Left cardiac atrium (tissue), 4 donors: Measurements from ENCODE around the gene ILF3. TPM values are rescaled to one million over a fixed set of nuclear protein-coding genes. Genes with fewer than 3 reads are reported as not detected.
"Not testable (repeated sequence)": the region's sequence is repeated elsewhere in the genome, so short reads cannot be mapped to it uniquely, and the experiment has no call there.

ENCODE experiments used
- ATAC-seq, 2 donors: fragments of 200-7000 bp; cut with Tn5 transposase; one replicate each; pipeline ENCODE4 v1.9.1; 2020; ENCODE audit warnings: mild to moderate bottlenecking in 2 of 2, moderate library complexity in 2 of 2
- DNase-seq: peaks from one replicate; pipeline ENCODE4 v3.0.0-alpha.2; 2020
- intact Hi-C, 2 donors: fragments of 100-400 bp; cut with DNase I; formaldehyde crosslinking; loops; one replicate each; pipeline versions ENCODE4 v1.14.1 to v1.15.1; 2022 to 2023
- total RNA-seq, 2 donors: library from RNA; stranded (reverse); fragmentation: NEBNext Ultra II Directional; extraction: Animal tissue kit (Norgen Biotek cat#: 25700); gene quantifications; one replicate each; pipeline ENCODE4 v1.2.1, GENCODE V29; 2021
- donor health status: DM: no; HTN: yes; CAD: no.
- donor health status: DM: no; HTN: yes; CAD: no; lungs with severe emphysema.
- donor health status: DM: yes; HTN: yes; CAD: no.
- donor health status: Dilated cardiomyopathy.

The ILF3 gene
- total RNA-seq, 2 donors from 2014 or later, result 108 to 144 TPM

GRCh38 chr19:10640361-10640760 is 13.8 kb upstream of the ILF3 start:
- intact Hi-C loops, result no loop called here
- no peak for ATAC-seq

GRCh38 chr19:10641248-10641647 is 12.9 kb upstream of the ILF3 start:
- no peak for DNase-seq
- intact Hi-C loops, result no loop called here
- no peak for ATAC-seq

More at GRCh38 chr19:10640361-10640760, 13.8 kb upstream of the ILF3 start:
- DNase-seq, result no peak

- ATAC-seq, result no peak
- DNase-seq, result no peak
- intact Hi-C loops, result loop anchor here in 1 of 2 donors (2.0 kb wide), 1 partner anchor 60 kb away; no protein-coding TSS in a partner anchor
These were observed 11.5 kb upstream of the ILF3 start for GRCh38 chr19:10642473-10643171.

GRCh38 chr19:10643172-10643967 is 10.8 kb upstream of the ILF3 start:
- intact Hi-C loops, result loop anchor here in 1 of 2 donors (2.0 kb wide), 1 partner anchor 61 kb away; no protein-coding TSS in a partner anchor
- ATAC-seq (no peak), DNase-seq (no peak)

GRCh38 chr19:10643968-10644259 is 10.2 kb upstream of the ILF3 start:
- DNase-seq, result no peak
- ATAC-seq, result peak; percentile 29 to 31
- intact Hi-C loops, result loop anchor here (1.0 to 2.0 kb wide), 2 partner anchors 61 to 63 kb away; no protein-coding TSS in a partner anchor

- DNase-seq (peak; percentile 87), ATAC-seq (peak; percentile 85 to 88)
- intact Hi-C loops, result loop anchor here in 1 of 2 donors (1.0 kb wide), 1 partner anchor 63 kb away; no protein-coding TSS in a partner anchor
These were observed 9.7 kb upstream of the ILF3 start for GRCh38 chr19:10644260-10645007.

- ATAC-seq, result peak; percentile 50 to 53
- intact Hi-C loops, result no loop called here
- DNase-seq, result peak; percentile 31
These were observed 7.5 kb upstream of the ILF3 start for GRCh38 chr19:10646456-10647159.

GRCh38 chr19:10648360-10648759 is 5.8 kb upstream of the ILF3 start:
- no peak for DNase-seq
- intact Hi-C loops, result no loop called here
- no peak for ATAC-seq

- ATAC-seq, result no peak
- no peak for DNase-seq
- intact Hi-C loops, result no loop called here
These were observed 2.3 kb upstream of the ILF3 start for GRCh38 chr19:10651851-10652250.

GRCh38 chr19:10653482-10653731 is 739 bp upstream of the ILF3 start:
- DNase-seq, result no peak
- intact Hi-C loops, result no loop called here
- no peak for ATAC-seq

GRCh38 chr19:10654610-10655456 is 687 bp downstream of the ILF3 start:
- DNase-seq (peak; percentile 58), ATAC-seq (peak; percentile 39 to 41)
- intact Hi-C loops, result loop anchor here in 1 of 2 donors (5.0 kb wide), 1 partner anchor 42 kb away; no protein-coding TSS in a partner anchor

GRCh38 chr19:10655457-10656312 is 1.5 kb downstream of the ILF3 start:
- ATAC-seq, result no peak
- intact Hi-C loops, result loop anchor here in 1 of 2 donors (5.0 kb wide), 1 partner anchor 42 kb away; no protein-coding TSS in a partner anchor
- no peak for DNase-seq

- ATAC-seq (no peak), DNase-seq (no peak)
- intact Hi-C loops, result no loop called here
These were observed 6.2 kb downstream of the ILF3 start for GRCh38 chr19:10660346-10660745.

- no peak for DNase-seq
- no peak for ATAC-seq
- intact Hi-C loops, result no loop called here
These were observed 7.8 kb downstream of the ILF3 start for GRCh38 chr19:10661946-10662345.

GRCh38 chr19:10662384-10663251 is 8.5 kb downstream of the ILF3 start:
- intact Hi-C loops, result no loop called here
- DNase-seq, result no peak
- ATAC-seq, result peak in 1 of 2 donors; percentile 12

GRCh38 chr19:10663252-10663563 is 9.1 kb downstream of the ILF3 start:
- intact Hi-C loops, DNase-seq: not testable (repeated sequence)

GRCh38 chr19:10667867-10668266 is 13.7 kb downstream of the ILF3 start:
- DNase-seq, result no peak
- intact Hi-C loops, result no loop called here
- no peak for ATAC-seq

More at GRCh38 chr19:10663252-10663563, 9.1 kb downstream of the ILF3 start:
- ATAC-seq, result not testable (repeated sequence)
